K562 (cell line): ENCODE results near the gene KCNAB2. TPM values are rescaled to one million over a fixed set of nuclear protein-coding genes. Genes with fewer than 3 reads are reported as not detected.
A peak's percentile ranks its signal among the peaks of the same experiment; 100 is the strongest.

Experiments
- ATAC-seq: fragments of 200-7000 bp; cut with Tn5 transposase; 3 replicates; pipeline ENCODE4 v1.9.1; 2020; ENCODE audit warnings: moderate library complexity
- BruUV-seq: library from RNA; stranded (reverse); fragments of 400-500 nt; replicated peaks from 2 replicates; lab custom pipeline; 2021; lab: Mats Ljungman, UMichigan
- CTCF ChIA-PET: fragments of 300-600 bp; formaldehyde crosslinking; extraction: SDS; loops from one replicate; lab custom pipeline; 2021; ENCODE audit warnings: low intra/inter-chr PET ratio; lab: Yijun Ruan, JAX
- POLR2A ChIA-PET: fragments of 300-600, 350-650 bp; sonication (Branson Sonifier 250); formaldehyde crosslinking; extraction: SDS; loops from one replicate; lab custom pipeline; 2021; ENCODE audit warnings: antibody characterized with exemption, inconsistent platforms; lab: Yijun Ruan, JAX
- DNase-seq, 4 experiments: peaks; one replicate each; pipeline versions ENCODE4 v3.0.0 to v3.0.0-alpha.2; 2011 to 2018; ENCODE audit warnings: low spot score in 3 of 4, mixed read lengths in 3 of 4; ENCODE audit errors: extremely low read depth in 1 of 4
- FAIRE-seq: peaks from 2 replicates; lab custom pipeline; 2011; peaks lifted over from hg19 to GRCh38; lab: Jason Lieb, UNC
- H2AFZ ChIP-seq: 2 replicates; pipeline ENCODE4 v1.6.0; 2011; ENCODE audit warnings: low read depth, low read length, control low read depth, inconsistent platforms
- H3K27ac ChIP-seq: fragments of 200-600 bp; 3 replicates; pipeline ENCODE4 v1.8.0; 2011; ENCODE audit warnings: low read depth, mild to moderate bottlenecking, control low read depth, inconsistent platforms, low read length, moderate library complexity, mixed read lengths; ENCODE audit errors: extremely low read depth
- H3K27me3 ChIP-seq, 2 experiments: fragments of 300-600 bp in 1 of 2; 2 replicates in 1 of 2; 3 replicates in 1 of 2; pipeline versions ENCODE4 v1.6.0 to v1.8.0; 2011; ENCODE audit warnings: inconsistent platforms in 2 of 2, low read length in 2 of 2, mild to moderate bottlenecking in 1 of 2, mixed read lengths in 1 of 2, moderate library complexity in 1 of 2; ENCODE audit not compliant: control insufficient read depth in 2 of 2, insufficient read depth in 2 of 2
- H3K36me3 ChIP-seq: fragments of 300-600 bp; 3 replicates; pipeline ENCODE4 v1.8.0; 2011; ENCODE audit warnings: mild to moderate bottlenecking, low read length, inconsistent platforms; ENCODE audit not compliant: control insufficient read depth, insufficient read depth
- H3K4me1 ChIP-seq, 2 experiments: fragments of 200-600 bp in 1 of 2; replicated peaks in 1 of 2; 2 replicates in 1 of 2; 3 replicates in 1 of 2; pipeline versions ENCODE4 v1.5.1 to v1.8.0; 2011; ENCODE audit warnings: inconsistent platforms in 2 of 2, low read length in 2 of 2, mild to moderate bottlenecking in 1 of 2, mixed read lengths in 1 of 2, moderate library complexity in 1 of 2; ENCODE audit not compliant: control insufficient read depth in 2 of 2, insufficient read depth in 2 of 2
- H3K4me2 ChIP-seq: 2 replicates; pipeline ENCODE4 v1.6.1; 2011; ENCODE audit warnings: low read length, control low read depth, inconsistent platforms, mixed read lengths; ENCODE audit not compliant: insufficient read depth
- H3K4me3 ChIP-seq: fragments of 200-600 bp; sonication (generic), shearing (Covaris generic); 2 replicates; pipeline ENCODE4 v1.5.1; 2016; ENCODE audit warnings: control low read depth, inconsistent platforms
- H3K79me2 ChIP-seq: fragments of 200-600 bp; 3 replicates; pipeline ENCODE4 v1.8.0; 2011; ENCODE audit warnings: low read length, inconsistent platforms; ENCODE audit not compliant: control insufficient read depth, insufficient read depth
- H3K9ac ChIP-seq, 2 experiments: 2 replicates each; pipeline versions ENCODE4 v1.6.0 to v1.6.1; 2011; ENCODE audit warnings: low read depth in 2 of 2, low read length in 2 of 2, control low read depth in 1 of 2, inconsistent platforms in 1 of 2, mild to moderate bottlenecking in 1 of 2, mixed read lengths in 1 of 2; ENCODE audit not compliant: insufficient read depth in 1 of 2
- H3K9me1 ChIP-seq: one replicate; pipeline ENCODE4 v1.6.0; 2011; ENCODE audit warnings: inconsistent platforms, mild to moderate bottlenecking, low read length, moderate library complexity; ENCODE audit not compliant: control insufficient read depth, insufficient read depth
- H3K9me3 ChIP-seq: replicated peaks from 2 replicates; pipeline ENCODE4 v1.5.1; 2011; ENCODE audit warnings: low read depth, low read length, inconsistent platforms; ENCODE audit not compliant: control insufficient read depth, insufficient read depth
- H4K20me1 ChIP-seq: replicated peaks from 2 replicates; pipeline ENCODE4 v1.6.1; 2011; ENCODE audit warnings: low read length, inconsistent platforms, mixed read lengths; ENCODE audit not compliant: control insufficient read depth, insufficient read depth
- DIDO1 ChIP-seq: fragments of 450-650 bp; IDR thresholded peaks from 2 replicates; pipeline ENCODE4 v1.6.1; 2016; ENCODE audit warnings: low read depth, missing biosample characterization, missing genetic modification characterization
- DMBX1 ChIP-seq: fragments of 250-450 bp; sonication (Bioruptor Pico); IDR thresholded peaks from 2 replicates; pipeline ENCODE4 v1.8.0; 2022; ENCODE audit warnings: inconsistent platforms, mild to moderate bottlenecking, moderate library complexity, borderline replicate concordance
- NCOA4 ChIP-seq: fragments of 450-650 bp; IDR thresholded peaks from 2 replicates; pipeline ENCODE4 v1.6.1; 2018; ENCODE audit warnings: mild to moderate bottlenecking; ENCODE audit not compliant: partially characterized antibody
- TAF7 ChIP-seq: fragments of 450-650 bp; IDR thresholded peaks from 2 replicates; pipeline ENCODE4 v1.6.1; 2016; ENCODE audit warnings: missing genetic modification characterization, missing compliant biosample characterization
- WGBS: fragments of 100-300 bp; shearing (Covaris generic); methylation state at CpG from one replicate; pipeline ENCODE4 v1.1.6; 2016; ENCODE audit warnings: low coverage, mixed read lengths; ENCODE audit not compliant: insufficient coverage; ENCODE audit errors: missing lambda C conversion rate; 5-methylcytosine and 5-hydroxymethylcytosine counted together
- in situ Hi-C: fragments of 300-500 bp; cut with MboI; formaldehyde crosslinking; loops from 4 replicates; pipeline ENCODE4 v1.15.0; 2018; ENCODE audit warnings: inconsistent platforms, mixed read lengths
- intact Hi-C: fragments of 100-400 bp; cut with micrococcal nuclease; formaldehyde crosslinking; loops from 2 replicates; pipeline ENCODE4 v1.14.2; 2022
- polyA plus RNA-seq, 8 experiments: library from polyadenylated mRNA; depleted of rRNA in 4 of 8; stranded (reverse) in 5 of 8; unstranded in 3 of 8; fragments of >200 nt; fragmentation: Nextera tagmentation in 2 of 8; fragmentation: Illumina TruSeq in 1 of 8; extraction: Ambion mirVana in 2 of 8; extraction: Trizol in 1 of 8; gene quantifications; 2 replicates each; pipeline versions ENCODE4 v1.2.1 to v1.2.3, GENCODE V29; 2011 to 2014; ENCODE audit warnings: inconsistent platforms in 1 of 8, missing spikeins in 1 of 8
- total RNA-seq, 7 experiments: library from RNA; depleted of rRNA in 6 of 7; stranded (reverse); fragments of >200 nt in 6 of 7; fragmentation: Illumina TruSeq in 2 of 7; extraction: Trizol in 2 of 7; gene quantifications; 2 replicates each; pipeline versions ENCODE4 v1.2.1 to v1.2.3, GENCODE V29; 2011 to 2021; ENCODE audit warnings: low replicate concordance in 1 of 7

KCNAB2 gene
- total and polyA plus RNA-seq, 9 of the 15 experiments (the other 6 are each of a cell fraction or from before 2014, with no cell fraction given): 1.8 to 15.8 (median 7.1) TPM

GRCh38 chr1:6013491-6013890 lies 32.2 kb upstream of the KCNAB2 start (continued):
- no peak for TF ChIP-seq TAF7

- ChIA-PET CTCF (no interaction called here), POLR2A (interaction anchor here (2.3 kb wide), 1 partner anchor 11 kb away, joined by 7 read pairs; no protein-coding TSS in a partner anchor)
- intact Hi-C loops (no loop called here), in situ Hi-C loops (no loop called here)
- Histone ChIP-seq H4K20me1 (peaks cover 11% of the 10 kb centered on the region; the same call in 1 of the 2 replicates), H3K4me3 (no peak overlapping the region), H3K4me2 (no peak overlapping the region), H3K27ac (no peak overlapping the region)
- peak; percentile 15 for FAIRE-seq
- ATAC-seq: peak; percentile 27; the same call in 1 of the 3 replicates
- WGBS: 68% methylated on average over 18 of the region's 19 CpGs
- TF ChIP-seq DIDO1 (no peak), NCOA4 (no peak), DMBX1 (CRISPR knock-in tag) (no peak)
- TF ChIP-seq, all 486 proteins: peak for 0
- no peaks in the 10 kb centered on the region for H3K79me2 ChIP-seq
- H3K36me3 ChIP-seq: no peaks in the 10 kb centered on the region; the same call in 2 of the 3 replicates
- H3K9me1 ChIP-seq: no peaks in the 10 kb centered on the region
- H2AFZ ChIP-seq: no peak overlapping the region
- peaks cover 4 to 18% of the 10 kb centered on the region in 2 experiments; a peak in 4 of 5 replicates for H3K4me1 ChIP-seq
- DNase-seq: no peak
- no TSS peak for BruUV-seq
- H3K27me3 ChIP-seq: no peaks in the 10 kb centered on the region
- H3K9me3 ChIP-seq: no peaks in the 10 kb centered on the region
- H3K9ac ChIP-seq: peak overlapping the region in 1 of 2 experiments; percentile 3; a peak in 1 of 4 replicates
Observed at GRCh38 chr1:6014130-6014999, 31.3 kb upstream of the KCNAB2 start.
